Right lobe of liver (tissue), 6 donors: ENCODE data around the gene CSN2. TPM values are rescaled to one million over a fixed set of nuclear protein-coding genes. Genes with fewer than 3 reads are reported as not detected.

Experiments
- ATAC-seq, 4 donors: fragments of 200-7000 bp; cut with Tn5 transposase; one replicate each; pipeline ENCODE4 v1.9.1; 2020; ENCODE audit warnings: mild to moderate bottlenecking in 4 of 4, moderate library complexity in 4 of 4
- DNase-seq, 3 donors: peaks; one replicate each; pipeline ENCODE4 v3.0.0-alpha.2; 2020
- H3K27ac ChIP-seq, 3 donors: fragments of 200-600 bp; one replicate each; pipeline ENCODE4 v1.8.0; 2022
- H3K27me3 ChIP-seq, 2 donors: fragments of 200-600 bp; one replicate each; pipeline ENCODE4 v1.8.0; 2022
- H3K36me3 ChIP-seq, 4 donors: fragments of 200-600 bp; sonication (generic) in 1 of 4; one replicate each; pipeline versions ENCODE4 v1.5.1 to v1.8.0; 2017 to 2022; ENCODE audit warnings: control low read depth in 1 of 4
- H3K4me1 ChIP-seq, 4 donors: fragments of 200-600 bp; sonication (generic) in 1 of 4; one replicate each; pipeline versions ENCODE4 v1.5.1 to v1.8.0; 2017 to 2022; ENCODE audit warnings: control low read depth in 1 of 4
- H3K4me3 ChIP-seq, 3 donors: fragments of 200-600 bp; one replicate each; pipeline ENCODE4 v1.8.0; 2022
- H3K9me3 ChIP-seq, 4 donors: fragments of 200-600 bp; sonication (generic) in 1 of 4; one replicate each; pipeline versions ENCODE4 v1.5.1 to v1.8.0; 2017 to 2022; ENCODE audit warnings: control low read depth in 1 of 4
- POLR2A ChIP-seq: fragments of 450-650 bp; IDR thresholded peaks from one replicate; pipeline ENCODE4 v1.6.1; 2017; ENCODE audit warnings: antibody characterized with exemption, mild to moderate bottlenecking
- WGBS: methylation state at CpG from one replicate; pipeline ENCODE4 v1.1.6; 2018; ENCODE audit warnings: low coverage, low lambda C conversion rate; ENCODE audit not compliant: insufficient coverage; ENCODE audit errors: missing lambda C conversion rate; 5-methylcytosine and 5-hydroxymethylcytosine counted together
- intact Hi-C, 2 donors: fragments of 100-400 bp; cut with DNase I; formaldehyde crosslinking; loops; one replicate each; pipeline versions ENCODE4 v1.11.2 to v1.14.1; 2022
- total RNA-seq, 6 experiments: library from RNA; depleted of rRNA in 2 of 6; stranded (reverse); fragments of >200 nt in 2 of 6; fragmentation: NEBNext Ultra II Directional in 3 of 6; extraction: Animal tissue kit (Norgen Biotek cat#: 25700) in 3 of 6; gene quantifications; one replicate each; pipeline versions ENCODE4 v1.1.0 to v1.2.4, GENCODE V29; 2016 to 2023
- TF ChIP-seq, protein P1 (sequence below), 4 donors: fragments of 200-600 bp in 3 of 4; fragments of 450-650 bp in 1 of 4; IDR thresholded peaks; one replicate each; pipeline versions ENCODE4 v1.5.1 to v1.8.0; 2016 to 2022; ENCODE audit warnings: antibody characterized with exemption in 4 of 4, mild to moderate bottlenecking in 2 of 4
- donor health status: DM: no; HTN: yes; CAD: no.
- donor health status: DM: no; HTN: no; CAD: no.
- donor health status: DM: no; HTN: no; CAD: no.
- donor health status: DM: no; HTN: yes; CAD: no.
- donor health status: DM: no; HTN: yes; CAD: no.

Gene CSN2
- total RNA-seq, 6 experiments from 2014 or later = not detected

DNA sequence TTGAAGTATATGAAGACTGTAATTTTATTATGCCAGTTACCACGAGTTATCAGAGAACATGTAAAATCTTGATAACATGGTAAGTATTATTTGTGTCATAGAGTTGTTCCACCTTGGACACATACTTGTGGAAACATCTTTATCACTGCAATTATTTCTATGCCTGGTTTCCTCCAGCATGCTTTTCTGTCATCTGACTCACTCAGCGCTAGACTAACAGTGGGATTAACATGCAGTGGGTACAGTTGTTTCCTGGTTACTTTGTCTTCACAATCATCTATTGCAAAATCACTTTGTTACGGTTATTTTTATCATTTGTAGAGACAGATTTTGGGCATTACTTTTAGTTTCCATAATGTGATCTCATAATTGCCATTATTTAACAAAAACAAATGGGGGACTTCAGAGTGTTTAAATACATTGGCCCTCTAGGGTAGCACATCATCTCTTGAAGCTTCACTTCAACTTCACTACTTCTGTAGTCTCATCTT lies 30.0 kb upstream of the CSN2 start, which contains the start of gene STATH:
TSS of gene STATH (plus strand) at position 441 of the 491 bp plus-strand sequence. CDS start 2,472 bp downstream, outside the sequence.
- intact Hi-C loops = no loop called here
- DNase-seq (no peak), ATAC-seq (no peak)
- WGBS = 59% methylated on average over 3 of the region's 3 CpGs
- Histone ChIP-seq H3K4me3 (no peak within 1 kb of the TSS), H3K27me3 (no peaks in the 10 kb centered on the region), H3K4me1 (no peaks in the 10 kb centered on the region), H3K9me3 (no peaks in the 10 kb centered on the region), H3K36me3 (no peaks in the 10 kb centered on the region), H3K27ac (no peak within 1 kb of the TSS)
- TF ChIP-seq POLR2A = no peak
- TF ChIP-seq, protein P1, sequence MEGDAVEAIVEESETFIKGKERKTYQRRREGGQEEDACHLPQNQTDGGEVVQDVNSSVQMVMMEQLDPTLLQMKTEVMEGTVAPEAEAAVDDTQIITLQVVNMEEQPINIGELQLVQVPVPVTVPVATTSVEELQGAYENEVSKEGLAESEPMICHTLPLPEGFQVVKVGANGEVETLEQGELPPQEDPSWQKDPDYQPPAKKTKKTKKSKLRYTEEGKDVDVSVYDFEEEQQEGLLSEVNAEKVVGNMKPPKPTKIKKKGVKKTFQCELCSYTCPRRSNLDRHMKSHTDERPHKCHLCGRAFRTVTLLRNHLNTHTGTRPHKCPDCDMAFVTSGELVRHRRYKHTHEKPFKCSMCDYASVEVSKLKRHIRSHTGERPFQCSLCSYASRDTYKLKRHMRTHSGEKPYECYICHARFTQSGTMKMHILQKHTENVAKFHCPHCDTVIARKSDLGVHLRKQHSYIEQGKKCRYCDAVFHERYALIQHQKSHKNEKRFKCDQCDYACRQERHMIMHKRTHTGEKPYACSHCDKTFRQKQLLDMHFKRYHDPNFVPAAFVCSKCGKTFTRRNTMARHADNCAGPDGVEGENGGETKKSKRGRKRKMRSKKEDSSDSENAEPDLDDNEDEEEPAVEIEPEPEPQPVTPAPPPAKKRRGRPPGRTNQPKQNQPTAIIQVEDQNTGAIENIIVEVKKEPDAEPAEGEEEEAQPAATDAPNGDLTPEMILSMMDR (IDR thresholded peaks at IDR 0.05) = no peak

DNA sequence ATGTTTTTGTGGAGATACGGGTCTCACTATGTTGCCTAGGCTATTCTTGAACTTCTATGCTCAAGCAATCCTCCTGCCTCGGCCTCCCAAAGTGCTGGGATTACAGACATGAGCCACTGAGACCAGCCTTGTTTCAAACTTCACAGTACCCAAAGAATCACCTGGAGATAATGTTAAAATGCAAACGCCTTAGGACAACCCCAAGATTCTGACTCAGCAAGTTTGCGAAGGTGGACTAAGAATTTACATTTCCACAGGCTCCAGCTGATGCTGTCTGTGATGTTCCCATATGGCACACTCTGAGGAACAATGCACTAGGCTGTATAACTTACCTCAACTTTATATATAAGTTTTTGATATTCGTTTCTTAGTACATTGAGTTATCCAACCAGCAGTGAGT lies 29.3 kb upstream of the CSN2 start:
- Histone ChIP-seq H3K9me3 (no peaks in the 10 kb centered on the region), H3K36me3 (no peaks in the 10 kb centered on the region), H3K4me3 (no peak overlapping the region), H3K4me1 (no peaks in the 10 kb centered on the region), H3K27me3 (no peaks in the 10 kb centered on the region), H3K27ac (no peak overlapping the region)
- no peak for DNase-seq
- 54% methylated on average over 4 of the region's 5 CpGs for WGBS
- ATAC-seq = no peak
- intact Hi-C loops = no loop called here
- TF ChIP-seq, protein P1 (IDR thresholded peaks at IDR 0.05) = no peak
- TF ChIP-seq POLR2A = no peak

DNA sequence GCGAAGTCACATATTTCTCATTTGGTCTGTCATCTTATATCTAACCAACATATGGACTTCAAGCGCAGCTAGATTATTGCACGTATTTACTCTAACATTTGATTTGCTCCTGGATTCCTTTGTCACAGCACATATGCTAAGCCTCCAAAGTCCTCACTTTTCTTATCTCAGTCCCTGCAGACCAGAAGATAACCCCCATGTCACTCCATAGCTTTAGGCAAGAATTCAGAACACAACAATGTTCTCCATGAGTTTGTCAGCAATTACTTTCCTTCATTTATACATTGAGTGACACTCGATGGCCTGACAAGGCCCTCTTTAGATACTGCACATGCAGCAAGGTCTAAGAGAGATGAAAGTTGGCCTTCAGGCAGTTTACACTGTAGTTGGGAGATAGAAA lies 25.5 kb upstream of the CSN2 start:
- Histone ChIP-seq H3K27ac (no peak overlapping the region), H3K4me1 (no peaks in the 10 kb centered on the region), H3K4me3 (no peak overlapping the region), H3K36me3 (no peaks in the 10 kb centered on the region), H3K27me3 (no peaks in the 10 kb centered on the region), H3K9me3 (no peaks in the 10 kb centered on the region)
- intact Hi-C loops = no loop called here
- ATAC-seq (no peak), DNase-seq (no peak)
- TF ChIP-seq, protein P1 (IDR thresholded peaks at IDR 0.05) = no peak
- no peak for TF ChIP-seq POLR2A
- WGBS = 82% methylated on average over 4 of the region's 4 CpGs

DNA sequence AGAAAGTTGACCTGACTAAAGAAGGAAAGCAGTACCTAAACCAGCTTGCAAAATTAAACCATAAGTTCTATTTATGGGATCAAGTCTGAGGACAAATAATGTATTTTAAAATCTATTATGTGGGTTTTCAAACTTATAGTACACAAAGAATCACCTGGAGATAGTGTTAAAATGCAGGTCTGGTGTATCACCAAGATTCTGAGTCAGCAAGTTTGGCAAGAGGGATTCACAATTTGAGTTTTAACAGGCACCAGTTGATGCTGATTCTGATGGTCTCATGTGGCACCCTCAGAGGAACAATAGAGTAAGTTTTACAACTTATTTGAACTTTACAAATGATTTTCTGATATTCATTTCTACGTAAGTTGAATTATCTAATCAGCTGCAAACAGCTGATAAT lies 21.1 kb upstream of the CSN2 start:
- 94% methylated on average over 1 of the region's 1 CpG for WGBS
- intact Hi-C loops = no loop called here

More for the DNA sequence above, 21.1 kb upstream of the CSN2 start:
- DNase-seq (no peak), ATAC-seq (no peak)
- Histone ChIP-seq H3K27ac (no peak overlapping the region), H3K36me3 (no peaks in the 10 kb centered on the region), H3K27me3 (no peaks in the 10 kb centered on the region), H3K4me3 (no peak overlapping the region), H3K4me1 (peaks cover 0 to 4% (median 0%) of the 10 kb centered on the region in 4 donors), H3K9me3 (no peaks in the 10 kb centered on the region)
- TF ChIP-seq, protein P1 (IDR thresholded peaks at IDR 0.05) = no peak
- TF ChIP-seq POLR2A = no peak
